ENCODE data around the gene LIMA1. TPM values are rescaled to one million over a fixed set of nuclear protein-coding genes. Genes with fewer than 3 reads are reported as not detected.

The LIMA1 gene
- total and polyA plus RNA-seq, 9 of the 15 experiments (the other 6 are each of a cell fraction or from before 2014, with no cell fraction given) = 20.2 to 37.8 (median 27.3) TPM

DNA sequence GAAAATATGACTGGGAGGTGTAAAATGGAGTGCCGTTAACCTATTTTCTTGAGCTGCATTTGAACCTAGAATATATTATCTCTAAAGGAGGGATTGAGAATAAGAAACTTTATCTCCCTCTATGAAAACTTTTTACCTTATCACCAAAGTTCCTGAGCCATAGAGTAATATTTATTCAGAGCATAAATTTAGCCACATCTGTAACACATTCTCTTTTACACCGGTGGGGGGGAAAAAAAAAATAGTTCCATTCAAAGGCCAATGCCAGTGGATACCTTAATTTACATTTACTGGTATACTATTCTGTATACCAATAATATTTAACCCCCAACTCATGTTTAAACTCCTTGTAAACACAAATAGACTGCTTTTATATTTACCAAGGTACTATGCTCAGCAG is 137.9 kb downstream of the LIMA1 start:
- Histone ChIP-seq H3K36me3 (ENCODE audit: control insufficient read depth, insufficient read depth, low read length) (peaks cover 22% of the 10 kb centered on the region; the same call in 2 of the 3 replicates), H3K4me3 (no peak overlapping the region), H3K27me3 (ENCODE audit: control insufficient read depth in 2 of 2, insufficient read depth in 2 of 2, low read length in 2 of 2) (no peaks in the 10 kb centered on the region), H3K9ac (ENCODE audit: insufficient read depth in 1 of 2, low read depth in 2 of 2, low read length in 2 of 2) (no peak overlapping the region), H3K79me2 (ENCODE audit: control insufficient read depth, insufficient read depth, low read length) (peaks cover 8% of the 10 kb centered on the region; the same call in 1 of the 3 replicates), H2AFZ (ENCODE audit: low read depth, low read length) (no peak overlapping the region), H3K9me3 (replicated peaks; ENCODE audit: control insufficient read depth, insufficient read depth, low read depth, low read length) (no peaks in the 10 kb centered on the region), H3K27ac (ENCODE audit: extremely low read depth, low read depth, low read length) (no peak overlapping the region), H4K20me1 (replicated peaks; ENCODE audit: control insufficient read depth, insufficient read depth, low read length) (no peaks in the 10 kb centered on the region), H3K4me1 (replicated peaks in 1 of 2; ENCODE audit: control insufficient read depth in 2 of 2, insufficient read depth in 2 of 2, low read length in 2 of 2) (peaks cover 0 to 4% of the 10 kb centered on the region in 2 experiments; a peak in 1 of 5 replicates), H3K4me2 (ENCODE audit: insufficient read depth, low read length) (no peak overlapping the region), H3K9me1 (ENCODE audit: control insufficient read depth, insufficient read depth, low read length) (no peaks in the 10 kb centered on the region)
- 74% methylated on average over 2 of the region's 2 CpGs for WGBS (ENCODE audit: insufficient coverage, low coverage, missing lambda C conversion rate)
- TF ChIP-seq, protein P1, sequence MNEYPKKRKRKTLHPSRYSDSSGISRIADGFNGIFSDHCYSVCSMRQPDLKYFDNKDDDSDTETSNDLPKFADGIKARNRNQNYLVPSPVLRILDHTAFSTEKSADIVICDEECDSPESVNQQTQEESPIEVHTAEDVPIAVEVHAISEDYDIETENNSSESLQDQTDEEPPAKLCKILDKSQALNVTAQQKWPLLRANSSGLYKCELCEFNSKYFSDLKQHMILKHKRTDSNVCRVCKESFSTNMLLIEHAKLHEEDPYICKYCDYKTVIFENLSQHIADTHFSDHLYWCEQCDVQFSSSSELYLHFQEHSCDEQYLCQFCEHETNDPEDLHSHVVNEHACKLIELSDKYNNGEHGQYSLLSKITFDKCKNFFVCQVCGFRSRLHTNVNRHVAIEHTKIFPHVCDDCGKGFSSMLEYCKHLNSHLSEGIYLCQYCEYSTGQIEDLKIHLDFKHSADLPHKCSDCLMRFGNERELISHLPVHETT (CRISPR knock-in tag; conservative IDR thresholded peaks at IDR 0.05 in 1 of 2, IDR thresholded peaks at IDR 0.05 in 1 of 2) = no peak
- TF ChIP-seq E2F1 (CRISPR knock-in tag; IDR thresholded peaks at IDR 0.05) (no peak), POLR3A (IDR thresholded peaks at IDR 0.05; ENCODE audit: borderline replicate concordance, extremely low read depth, insufficient read depth, insufficient read length) (no peak), ZBED1 (IDR thresholded peaks at IDR 0.05) (no peak), SAFB (IDR thresholded peaks at IDR 0.05; ENCODE audit: borderline replicate concordance, low read depth, low read length) (no peak), ZNF561 (CRISPR knock-in tag; conservative IDR thresholded peaks at IDR 0.05) (no peak), ZNF316 (IDR thresholded peaks at IDR 0.05) (no peak)
- TF ChIP-seq, protein P2, sequence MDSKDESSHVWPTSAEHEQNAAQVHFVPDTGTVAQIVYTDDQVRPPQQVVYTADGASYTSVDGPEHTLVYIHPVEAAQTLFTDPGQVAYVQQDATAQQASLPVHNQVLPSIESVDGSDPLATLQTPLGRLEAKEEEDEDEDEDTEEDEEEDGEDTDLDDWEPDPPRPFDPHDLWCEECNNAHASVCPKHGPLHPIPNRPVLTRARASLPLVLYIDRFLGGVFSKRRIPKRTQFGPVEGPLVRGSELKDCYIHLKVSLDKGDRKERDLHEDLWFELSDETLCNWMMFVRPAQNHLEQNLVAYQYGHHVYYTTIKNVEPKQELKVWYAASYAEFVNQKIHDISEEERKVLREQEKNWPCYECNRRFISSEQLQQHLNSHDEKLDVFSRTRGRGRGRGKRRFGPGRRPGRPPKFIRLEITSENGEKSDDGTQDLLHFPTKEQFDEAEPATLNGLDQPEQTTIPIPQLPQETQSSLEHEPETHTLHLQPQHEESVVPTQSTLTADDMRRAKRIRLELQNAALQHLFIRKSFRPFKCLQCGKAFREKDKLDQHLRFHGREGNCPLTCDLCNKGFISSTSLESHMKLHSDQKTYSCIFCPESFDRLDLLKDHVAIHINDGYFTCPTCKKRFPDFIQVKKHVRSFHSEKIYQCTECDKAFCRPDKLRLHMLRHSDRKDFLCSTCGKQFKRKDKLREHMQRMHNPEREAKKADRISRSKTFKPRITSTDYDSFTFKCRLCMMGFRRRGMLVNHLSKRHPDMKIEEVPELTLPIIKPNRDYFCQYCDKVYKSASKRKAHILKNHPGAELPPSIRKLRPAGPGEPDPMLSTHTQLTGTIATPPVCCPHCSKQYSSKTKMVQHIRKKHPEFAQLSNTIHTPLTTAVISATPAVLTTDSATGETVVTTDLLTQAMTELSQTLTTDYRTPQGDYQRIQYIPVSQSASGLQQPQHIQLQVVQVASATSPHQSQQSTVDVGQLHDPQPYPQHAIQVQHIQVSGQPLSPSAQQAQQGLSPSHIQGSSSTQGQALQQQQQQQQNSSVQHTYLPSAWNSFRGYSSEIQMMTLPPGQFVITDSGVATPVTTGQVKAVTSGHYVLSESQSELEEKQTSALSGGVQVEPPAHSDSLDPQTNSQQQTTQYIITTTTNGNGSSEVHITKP (IDR thresholded peaks at IDR 0.05; ENCODE audit: partially characterized antibody) = no peak
- ChIA-PET CTCF (ENCODE audit: low intra/inter-chr PET ratio) (interaction anchor here (0.7 kb wide), 1 partner anchor 232 kb away, joined by 4 read pairs; no protein-coding TSS in a partner anchor), POLR2A (interaction anchor here (1.0 kb wide), 1 partner anchor 10 kb away, joined by 3 read pairs; no protein-coding TSS in a partner anchor)
- in situ Hi-C loops (cut with MboI) (no loop called here), intact Hi-C loops (cut with micrococcal nuclease) (no loop called here)
- ATAC-seq (no peak), DNase-seq (ENCODE audit: extremely low read depth in 1 of 4, low spot score in 3 of 4) (no peak), FAIRE-seq (no peak)
- BruUV-seq (replicated peaks) = no TSS peak
